ENCODE data around the gene MRPL23. TPM values are rescaled to one million over a fixed set of nuclear protein-coding genes. Genes with fewer than 3 reads are reported as not detected.

The MRPL23 gene
- total RNA-seq, 1 donor from 2014 or later, result 40.3 TPM

- TF ChIP-seq CTCF (IDR thresholded peaks at IDR 0.05; ENCODE audit: unreplicated experiment), result no peak
- Mint-ChIP-seq H3K27ac (no peak within 1 kb of the TSS), H3K36me3 (no peaks in the 10 kb centered on the region), H3K27me3 (ENCODE audit: low read depth) (peaks cover 3% of the 10 kb centered on the region), H3K4me1 (peaks cover 21% of the 10 kb centered on the region), H3K9me3 (no peaks in the 10 kb centered on the region), H3K4me3 (no peak within 1 kb of the TSS)
- DNase-seq (ENCODE audit: low spot score in 2 of 2, unreplicated experiment in 2 of 2), result no peak
Observed at GRCh38 chr11:1919391-1920127, 27.6 kb upstream of the MRPL23 start, which contains the start of gene TNNT3. Gene TNNT3 (plus strand): TSS chr11:1919703. CDS start chr11:1922875, 3,172 bp downstream.

- no peak for DNase-seq (ENCODE audit: low spot score in 2 of 2, unreplicated experiment in 2 of 2)
- Mint-ChIP-seq H3K36me3 (no peaks in the 10 kb centered on the region), H3K27me3 (ENCODE audit: low read depth) (peaks cover 3% of the 10 kb centered on the region), H3K27ac (no peak overlapping the region), H3K4me1 (peaks cover 21% of the 10 kb centered on the region), H3K4me3 (no peak overlapping the region), H3K9me3 (no peaks in the 10 kb centered on the region)
- no peak for TF ChIP-seq CTCF (IDR thresholded peaks at IDR 0.05; ENCODE audit: unreplicated experiment)
Observed at GRCh38 chr11:1920128-1920908, 26.8 kb upstream of the MRPL23 start.

GRCh38 chr11:1920909-1921573, 26.1 kb upstream of the MRPL23 start:
- Mint-ChIP-seq H3K4me1 (peaks cover 23% of the 10 kb centered on the region), H3K27ac (no peak overlapping the region), H3K27me3 (ENCODE audit: low read depth) (no peaks in the 10 kb centered on the region), H3K9me3 (no peaks in the 10 kb centered on the region), H3K4me3 (no peak overlapping the region), H3K36me3 (no peaks in the 10 kb centered on the region)
- no peak for DNase-seq (ENCODE audit: low spot score in 2 of 2, unreplicated experiment in 2 of 2)
- TF ChIP-seq CTCF (IDR thresholded peaks at IDR 0.05; ENCODE audit: unreplicated experiment), result no peak

- TF ChIP-seq CTCF (IDR thresholded peaks at IDR 0.05; ENCODE audit: unreplicated experiment), result no peak
- Mint-ChIP-seq H3K4me1 (peaks cover 28% of the 10 kb centered on the region), H3K27me3 (ENCODE audit: low read depth) (no peaks in the 10 kb centered on the region), H3K4me3 (no peak overlapping the region), H3K9me3 (no peaks in the 10 kb centered on the region), H3K27ac (peak overlapping the region; percentile 82), H3K36me3 (no peaks in the 10 kb centered on the region)
- DNase-seq (ENCODE audit: low spot score in 2 of 2, unreplicated experiment in 2 of 2), result no peak
Observed at GRCh38 chr11:1921574-1922141, 25.5 kb upstream of the MRPL23 start.

GRCh38 chr11:1922481-1923081, 24.6 kb upstream of the MRPL23 start:
- Mint-ChIP-seq H3K4me3 (no peak overlapping the region), H3K27me3 (ENCODE audit: low read depth) (no peaks in the 10 kb centered on the region), H3K4me1 (peaks cover 36% of the 10 kb centered on the region), H3K9me3 (no peaks in the 10 kb centered on the region), H3K36me3 (no peaks in the 10 kb centered on the region), H3K27ac (no peak overlapping the region)
- no peak for DNase-seq (ENCODE audit: low spot score in 2 of 2, unreplicated experiment in 2 of 2)
- no peak for TF ChIP-seq CTCF (IDR thresholded peaks at IDR 0.05; ENCODE audit: unreplicated experiment)
